Gastrocnemius medialis (tissue), 4 donors: ENCODE measurements around the gene PTPRM.

Experiments
- CTCF ChIP-seq, 5 experiments: fragments of 450-650 bp in 3 of 5; fragments of 200-600 bp in 2 of 5; sonication (generic) in 2 of 5; IDR thresholded peaks in 4 of 5; conservative IDR thresholded peaks in 1 of 5; 1 replicate in 4 of 5; 2 replicates in 1 of 5; pipeline ENCODE4 v1.5.1; 2016 to 2019; ENCODE audit warnings: antibody characterized with exemption in 5 of 5, mild to moderate bottlenecking in 3 of 5, moderate library complexity in 3 of 5
- POLR2A ChIP-seq, 2 donors: fragments of 450-650 bp; IDR thresholded peaks; one replicate each; pipeline ENCODE4 v1.6.1; 2017; ENCODE audit warnings: antibody characterized with exemption in 2 of 2, mild to moderate bottlenecking in 2 of 2, moderate library complexity in 2 of 2

- TF ChIP-seq CTCF (IDR thresholded peaks at IDR 0.05 in 4 of 5, conservative IDR thresholded peaks at IDR 0.05 in 1 of 5) (no peak), POLR2A (IDR thresholded peaks at IDR 0.05) (no peak)
Observed at GRCh38 chr18:8411492-8411891, 844.4 kb downstream of the PTPRM start.
